VCaP (cell line): ENCODE data around the gene MLYCD.
"Not testable (repeated sequence)": the region's sequence is repeated elsewhere in the genome, so short reads cannot be mapped to it uniquely, and the experiment has no call there.

Experiments used
- H3K27ac ChIP-seq: fragments of 450-650 bp; 2 replicates; pipeline ENCODE4 v1.5.1; 2017
- TF ChIP-seq, protein P1 (sequence below): fragments of 450-650 bp; conservative IDR thresholded peaks from 2 replicates; pipeline ENCODE4 v1.5.1; 2017; ENCODE audit warnings: mild to moderate bottlenecking, moderate library complexity

Gene MLYCD

DNA sequence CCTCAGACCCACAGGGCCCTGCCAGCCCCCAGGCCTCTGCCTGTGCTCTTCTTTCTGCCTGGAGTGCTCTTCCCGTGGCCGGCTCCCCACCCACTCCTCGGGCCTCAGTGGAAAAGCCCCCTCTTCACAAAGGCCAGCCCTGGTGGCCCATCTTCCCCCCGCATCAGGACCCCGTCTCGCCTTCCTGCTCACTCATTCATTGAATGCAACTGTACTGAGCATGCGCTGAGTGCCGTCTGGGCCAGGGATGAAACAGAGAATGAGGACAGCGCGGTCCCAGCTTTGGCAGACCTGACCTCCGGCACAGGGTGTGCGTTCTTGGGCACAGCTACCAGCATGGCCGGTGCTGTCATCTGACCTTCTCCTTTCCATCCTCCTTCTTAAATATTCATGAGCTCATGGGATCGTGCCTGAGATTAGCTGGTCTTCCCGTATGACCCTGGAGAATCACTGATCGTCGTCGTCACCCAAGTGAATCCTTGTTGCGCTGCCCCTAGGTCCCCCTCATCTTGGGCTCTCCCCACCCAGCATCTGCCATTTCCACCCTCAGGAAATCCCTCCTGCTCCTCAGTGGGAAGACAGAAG, 37.8 kb downstream of the MLYCD start:
- TF ChIP-seq, protein P1, sequence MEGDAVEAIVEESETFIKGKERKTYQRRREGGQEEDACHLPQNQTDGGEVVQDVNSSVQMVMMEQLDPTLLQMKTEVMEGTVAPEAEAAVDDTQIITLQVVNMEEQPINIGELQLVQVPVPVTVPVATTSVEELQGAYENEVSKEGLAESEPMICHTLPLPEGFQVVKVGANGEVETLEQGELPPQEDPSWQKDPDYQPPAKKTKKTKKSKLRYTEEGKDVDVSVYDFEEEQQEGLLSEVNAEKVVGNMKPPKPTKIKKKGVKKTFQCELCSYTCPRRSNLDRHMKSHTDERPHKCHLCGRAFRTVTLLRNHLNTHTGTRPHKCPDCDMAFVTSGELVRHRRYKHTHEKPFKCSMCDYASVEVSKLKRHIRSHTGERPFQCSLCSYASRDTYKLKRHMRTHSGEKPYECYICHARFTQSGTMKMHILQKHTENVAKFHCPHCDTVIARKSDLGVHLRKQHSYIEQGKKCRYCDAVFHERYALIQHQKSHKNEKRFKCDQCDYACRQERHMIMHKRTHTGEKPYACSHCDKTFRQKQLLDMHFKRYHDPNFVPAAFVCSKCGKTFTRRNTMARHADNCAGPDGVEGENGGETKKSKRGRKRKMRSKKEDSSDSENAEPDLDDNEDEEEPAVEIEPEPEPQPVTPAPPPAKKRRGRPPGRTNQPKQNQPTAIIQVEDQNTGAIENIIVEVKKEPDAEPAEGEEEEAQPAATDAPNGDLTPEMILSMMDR: no peak
- H3K27ac ChIP-seq: no peak overlapping the region

GRCh38 chr16:83937267-83937666, 38.4 kb downstream of the MLYCD start:
- TF ChIP-seq, protein P1: no peak
- H3K27ac ChIP-seq: no peak overlapping the region

DNA sequence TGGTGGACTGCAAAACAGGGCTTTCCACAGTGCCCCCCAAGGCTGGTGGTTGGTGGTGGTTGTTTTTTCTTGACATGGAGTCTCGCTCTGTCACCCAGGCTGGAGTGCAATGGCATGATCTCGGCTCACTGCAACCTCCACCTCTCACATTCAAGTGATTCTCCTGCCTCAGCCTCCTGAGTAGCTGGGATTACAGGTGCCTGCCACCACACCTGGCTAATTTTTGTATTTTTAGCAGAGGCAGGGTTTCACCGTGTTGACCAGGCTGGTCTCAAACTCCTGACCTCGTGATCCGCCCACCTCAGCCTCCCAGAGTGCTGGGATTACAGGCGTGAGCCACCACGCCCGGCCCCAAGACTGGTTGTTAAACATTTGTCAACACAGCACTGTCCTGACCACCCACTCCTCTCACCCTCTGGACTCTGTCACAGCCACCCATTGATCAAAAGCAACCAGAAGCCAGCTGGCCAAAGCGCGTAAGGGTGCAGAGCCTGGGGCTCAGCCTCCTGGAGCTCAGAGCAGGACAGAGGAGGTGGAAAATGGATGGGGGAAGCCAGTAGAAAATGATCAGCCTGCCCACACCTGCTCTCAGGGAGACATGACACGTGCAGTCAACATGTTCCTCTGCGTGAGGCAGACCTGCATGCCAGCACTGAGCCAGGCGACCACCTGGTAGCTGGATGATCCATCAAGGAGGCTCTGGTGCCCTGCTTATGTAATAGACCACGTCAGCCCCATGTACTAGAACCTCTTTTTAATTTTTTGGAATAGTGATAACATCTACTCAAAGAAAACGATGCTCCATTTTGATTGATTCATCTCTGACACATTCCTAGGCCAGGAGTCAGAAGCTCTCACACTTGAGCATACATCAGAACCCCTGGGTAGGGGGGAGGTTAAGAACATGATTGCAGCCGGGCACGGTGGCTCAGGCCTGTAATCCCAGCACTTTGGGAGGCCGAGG, 39.3 kb downstream of the MLYCD start:
- H3K27ac ChIP-seq: no peak overlapping the region
- TF ChIP-seq, protein P1: no peak

GRCh38 chr16:83939266-83939855, 40.4 kb downstream of the MLYCD start:
- H3K27ac ChIP-seq: no peak overlapping the region
- TF ChIP-seq, protein P1: no peak

- no peak overlapping the region for H3K27ac ChIP-seq
- TF ChIP-seq, protein P1: no peak
Observed at GRCh38 chr16:83940119-83940518, 41.2 kb downstream of the MLYCD start.

DNA sequence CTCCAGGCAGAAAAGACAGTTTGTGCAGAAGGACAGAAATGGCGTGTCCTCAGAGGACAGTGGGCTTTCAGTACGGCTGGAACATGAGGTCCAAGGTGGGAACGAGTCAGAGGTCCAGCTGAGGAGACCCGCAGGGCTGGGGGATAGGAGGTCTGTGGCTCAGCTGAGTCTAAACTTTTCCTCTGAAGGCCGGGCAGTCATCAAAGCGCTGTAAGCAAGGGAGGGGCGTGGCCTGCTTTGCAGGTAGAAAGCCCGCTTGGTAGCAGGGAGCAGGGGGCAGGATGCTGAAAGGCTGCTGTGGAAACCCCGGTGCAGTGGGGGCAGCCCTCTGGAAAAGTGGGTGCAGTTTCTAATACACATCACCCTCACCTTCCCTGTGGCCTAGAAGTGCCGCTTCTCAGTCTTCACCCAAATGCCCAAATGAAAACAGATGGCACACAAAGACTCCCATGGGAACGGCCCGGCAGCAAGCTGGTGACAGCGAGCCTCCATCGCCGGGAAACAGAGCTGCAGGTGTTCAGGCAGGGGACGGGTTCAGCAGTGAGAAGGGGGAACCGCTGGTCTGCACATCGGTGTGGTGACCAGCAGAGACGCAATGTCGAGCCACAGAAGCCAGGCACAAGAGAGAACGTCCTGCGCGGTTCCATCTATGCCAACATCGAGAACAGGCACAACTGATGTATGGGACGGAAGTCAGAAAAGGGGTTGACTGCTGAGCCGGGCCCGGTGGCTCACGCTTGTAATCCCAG, 41.9 kb downstream of the MLYCD start:
- H3K27ac ChIP-seq: no peak overlapping the region
- TF ChIP-seq, protein P1: no peak

DNA sequence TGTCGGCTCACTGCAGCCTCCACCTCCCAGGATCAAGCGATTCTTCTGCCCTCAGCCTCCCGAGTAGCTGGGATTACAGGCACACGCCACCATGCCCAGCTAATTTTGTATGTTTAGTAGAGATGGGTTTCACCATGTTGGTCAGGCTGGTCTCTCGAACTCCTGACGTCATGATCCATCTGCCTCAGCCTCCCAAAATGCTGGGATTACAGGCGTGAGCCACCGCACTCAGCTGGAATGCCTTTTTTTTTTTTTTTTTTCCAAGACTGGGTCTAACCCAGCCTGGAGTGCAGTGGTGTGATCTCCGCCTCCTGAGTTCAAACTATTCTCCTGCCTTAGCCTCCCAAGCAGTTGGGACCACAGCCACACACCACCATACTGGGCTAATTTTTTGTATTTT, 42.6 kb downstream of the MLYCD start:
- H3K27ac ChIP-seq: not testable (repeated sequence)
